GM19452 (cell line): Measurements from ENCODE around the gene LNX1.

ENCODE experiments used
- ATAC-seq: cut with Tn5 transposase; IDR thresholded peaks from one replicate; pipeline ENCODE4 v1.9.1; 2021; ENCODE audit not compliant: unreplicated experiment

LNX1 gene

GRCh38 chr4:53501561-53501960 lies 89.7 kb downstream of the LNX1 start:
- ATAC-seq: no peak

DNA sequence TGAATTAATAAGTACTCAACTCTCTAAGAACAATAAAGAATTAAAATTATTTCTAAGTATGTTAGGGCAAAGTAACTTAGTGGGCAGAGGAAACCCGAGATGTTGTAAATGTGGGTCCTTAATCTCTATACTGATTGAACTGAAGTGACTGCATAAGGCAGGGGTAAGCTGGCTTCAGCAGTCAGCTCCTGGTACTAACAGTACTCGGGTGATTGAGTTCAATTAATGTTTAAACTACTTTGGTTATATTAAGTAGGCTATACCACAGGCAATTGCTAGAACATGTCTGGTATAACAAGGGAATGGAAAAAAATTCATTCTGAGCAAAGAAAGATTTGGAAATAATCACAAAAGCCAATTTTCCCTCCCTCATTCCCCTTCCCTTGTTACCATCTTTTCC lies 90.7 kb downstream of the LNX1 start:
- ATAC-seq: no peak

DNA sequence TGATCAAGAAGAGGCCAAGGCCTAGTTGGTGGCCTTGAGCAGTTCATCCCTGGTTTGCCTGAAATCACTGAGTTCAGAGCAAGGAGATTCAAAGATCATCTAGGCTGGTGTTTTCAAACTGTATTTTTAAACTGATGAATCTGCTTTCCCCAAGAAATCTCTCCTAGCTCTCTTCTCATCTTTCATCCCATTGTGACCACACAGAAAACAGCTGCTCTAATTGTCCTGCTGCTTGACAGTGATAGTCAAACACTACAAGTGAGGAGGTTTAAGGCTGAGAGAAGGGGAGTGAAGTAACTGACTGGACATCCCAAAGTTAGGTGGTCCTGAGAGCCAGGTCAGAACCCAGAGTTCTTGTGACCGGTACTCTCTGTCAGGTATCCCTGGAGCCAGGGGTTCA lies 91.5 kb downstream of the LNX1 start:
- ATAC-seq: no peak

DNA sequence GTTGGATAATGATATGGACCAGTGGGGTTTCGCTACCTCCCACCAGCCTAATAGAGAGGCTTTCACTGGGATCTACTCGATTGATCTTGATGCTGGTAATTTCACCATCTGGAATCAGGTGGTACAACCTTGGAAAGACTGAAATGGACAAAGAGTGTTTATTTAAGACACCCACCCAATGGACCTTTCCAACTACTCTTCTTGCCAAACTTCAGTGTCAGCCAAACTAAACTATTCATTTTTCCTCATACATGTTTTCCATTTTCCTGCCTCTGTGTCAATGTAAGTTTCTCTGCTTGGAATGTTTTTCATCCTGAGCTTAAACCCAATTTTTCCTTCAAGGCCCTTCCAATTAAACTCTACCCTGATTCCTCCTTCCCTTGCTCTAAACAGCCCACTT lies 92.6 kb downstream of the LNX1 start:
- ATAC-seq: no peak

DNA sequence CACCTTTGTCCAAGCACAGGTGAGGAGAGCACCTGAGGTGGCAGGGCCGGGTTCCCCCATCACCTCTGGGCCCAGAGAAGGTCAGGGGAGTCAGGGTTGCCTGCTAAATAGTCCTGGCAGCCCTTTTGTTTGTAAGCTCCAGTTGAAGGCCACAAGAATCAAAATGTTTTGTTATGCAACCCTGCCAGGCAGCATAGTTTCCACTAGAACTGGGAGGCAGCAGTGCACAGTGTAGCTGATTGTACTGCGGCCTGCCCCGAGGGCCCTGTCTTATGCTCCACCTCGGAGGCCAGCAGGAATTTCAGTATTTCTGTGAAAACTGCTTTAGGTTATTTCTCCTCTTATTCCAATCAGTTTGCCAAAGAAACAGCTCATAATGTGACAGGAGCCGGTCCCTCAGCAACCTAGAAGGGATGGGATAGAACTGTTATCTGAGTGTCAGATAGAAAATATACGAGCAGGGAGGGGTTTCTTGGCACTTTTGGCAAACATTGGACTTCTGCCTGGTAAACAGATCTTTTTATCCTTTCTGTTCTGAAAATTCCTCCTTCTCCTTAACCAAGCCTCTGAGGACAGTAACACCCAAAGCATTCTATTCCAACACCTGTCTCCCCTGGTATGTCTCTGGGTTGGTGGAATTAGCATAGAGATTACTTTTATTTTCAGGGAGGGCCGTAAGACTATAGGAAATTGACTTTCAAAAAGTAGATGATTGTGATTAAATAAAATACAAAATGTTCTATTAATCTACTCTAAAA lies 93.6 kb downstream of the LNX1 start:
- ATAC-seq: no peak

- no peak for ATAC-seq
These were observed 96.4 kb downstream of the LNX1 start for GRCh38 chr4:53494851-53495250.

DNA sequence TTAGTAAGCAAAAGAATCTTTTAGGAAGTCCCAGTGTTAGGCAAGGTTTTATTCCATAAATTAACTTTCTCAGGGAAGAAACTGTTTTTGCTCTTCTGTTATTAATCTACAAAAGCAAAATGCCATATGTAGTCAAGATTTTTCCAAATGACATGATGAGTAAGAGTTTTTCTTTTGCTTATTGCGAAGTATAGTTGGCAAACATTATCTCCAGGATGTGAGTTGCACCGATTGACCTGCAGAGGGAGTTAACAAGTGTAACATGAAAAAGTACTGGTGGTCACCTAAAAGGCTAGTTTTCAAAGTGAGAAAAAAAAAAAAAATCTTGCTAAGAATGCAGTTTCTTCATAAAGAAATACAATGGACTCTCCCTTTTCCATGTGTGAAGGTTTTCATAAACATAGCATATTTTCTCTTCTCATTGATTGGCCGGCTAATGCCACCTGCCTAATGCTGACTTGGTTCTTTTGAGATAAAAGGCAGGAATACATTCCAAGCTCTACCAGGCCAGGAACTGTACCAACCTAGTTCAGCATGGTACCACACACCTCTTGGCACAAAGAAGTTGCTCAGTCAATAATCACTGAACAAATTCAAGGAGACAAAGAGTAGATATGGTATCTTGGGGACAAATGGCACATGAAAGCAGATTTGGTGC lies 100.2 kb downstream of the LNX1 start:
- ATAC-seq: no peak

GRCh38 chr4:53490161-53490956 lies 100.9 kb downstream of the LNX1 start:
- ATAC-seq: no peak

GRCh38 chr4:53489279-53489889 lies 101.9 kb downstream of the LNX1 start:
- no peak for ATAC-seq

DNA sequence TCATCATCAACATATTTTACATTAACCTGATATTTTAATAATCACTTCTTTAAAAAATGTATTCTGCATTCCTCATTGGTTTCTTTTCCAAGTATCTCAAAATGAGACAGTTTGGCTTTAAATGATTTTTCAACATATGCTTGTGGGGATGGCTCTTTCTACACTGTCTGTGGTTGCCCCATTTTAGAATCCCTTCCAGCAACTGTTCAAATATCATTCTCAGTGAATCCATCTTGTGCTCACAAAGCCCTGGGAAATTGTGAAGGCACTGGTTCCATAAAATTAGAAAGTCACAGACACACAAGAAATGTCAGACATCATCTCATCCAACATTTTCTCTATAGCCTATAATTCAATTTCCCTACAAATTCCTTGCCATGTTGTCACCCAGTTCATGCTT lies 103.5 kb downstream of the LNX1 start:
- no peak for ATAC-seq

GRCh38 chr4:53485658-53486040 lies 105.6 kb downstream of the LNX1 start:
- no peak for ATAC-seq

- ATAC-seq: no peak
These were observed 106.2 kb downstream of the LNX1 start for GRCh38 chr4:53484911-53485657.

- no peak for ATAC-seq
These were observed 108.0 kb downstream of the LNX1 start for GRCh38 chr4:53483250-53483649.

GRCh38 chr4:53481586-53481985 lies 109.7 kb downstream of the LNX1 start:
- no peak for ATAC-seq

DNA sequence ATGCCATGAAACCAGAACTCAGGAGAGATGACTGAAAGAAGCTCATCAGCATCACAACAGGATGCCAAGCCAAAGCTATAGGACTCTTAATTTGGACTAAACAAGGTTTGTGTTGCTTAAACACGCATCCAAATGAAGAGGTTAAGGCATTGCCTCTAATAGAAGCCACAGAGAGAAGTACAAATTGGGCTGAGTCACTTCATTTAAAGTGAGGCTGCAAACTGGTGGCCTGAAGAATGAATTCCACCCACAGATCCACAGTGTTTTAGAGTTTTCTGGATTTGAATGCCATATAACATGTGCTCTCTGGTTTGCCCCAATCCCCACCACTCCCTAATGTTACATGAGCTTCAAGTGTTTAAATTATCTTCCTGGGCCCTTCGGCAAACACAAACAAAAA lies 110.4 kb downstream of the LNX1 start:
- ATAC-seq: no peak

DNA sequence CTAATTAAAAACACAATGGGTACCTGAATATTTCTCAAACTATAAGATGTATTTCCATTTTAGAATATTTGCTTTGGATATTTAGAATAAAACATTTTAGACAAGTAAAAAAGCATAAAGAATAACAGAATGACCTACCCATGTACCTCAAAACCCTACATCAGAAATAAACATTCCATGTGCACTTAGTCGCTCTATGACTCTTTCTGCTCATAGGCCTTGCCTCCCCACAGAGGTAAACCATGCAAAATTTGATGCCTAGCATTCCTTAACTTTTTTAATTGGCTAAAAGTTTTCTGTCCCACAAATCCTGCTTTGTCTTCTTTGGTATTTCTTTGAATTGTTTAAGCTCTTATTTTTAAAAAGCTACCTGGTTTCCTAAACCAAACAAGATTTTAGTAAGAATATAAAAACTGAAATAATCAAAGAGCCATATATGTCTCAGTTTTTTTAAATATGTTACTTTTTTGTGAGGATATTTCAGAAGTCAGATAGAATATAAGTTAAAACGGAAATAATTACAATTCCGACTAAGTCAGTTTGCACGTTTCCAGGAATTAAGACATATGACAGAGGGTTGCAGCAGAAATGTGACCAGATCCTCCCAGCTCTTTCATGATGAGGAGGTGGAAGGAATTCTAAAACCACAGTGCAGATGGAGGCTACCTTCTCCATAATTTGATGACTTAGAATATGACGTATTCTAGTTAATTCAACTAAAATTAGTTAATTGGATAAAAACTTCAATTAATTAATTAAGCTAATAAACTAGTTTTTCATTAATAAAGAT lies 111.4 kb downstream of the LNX1 start:
- ATAC-seq: no peak

DNA sequence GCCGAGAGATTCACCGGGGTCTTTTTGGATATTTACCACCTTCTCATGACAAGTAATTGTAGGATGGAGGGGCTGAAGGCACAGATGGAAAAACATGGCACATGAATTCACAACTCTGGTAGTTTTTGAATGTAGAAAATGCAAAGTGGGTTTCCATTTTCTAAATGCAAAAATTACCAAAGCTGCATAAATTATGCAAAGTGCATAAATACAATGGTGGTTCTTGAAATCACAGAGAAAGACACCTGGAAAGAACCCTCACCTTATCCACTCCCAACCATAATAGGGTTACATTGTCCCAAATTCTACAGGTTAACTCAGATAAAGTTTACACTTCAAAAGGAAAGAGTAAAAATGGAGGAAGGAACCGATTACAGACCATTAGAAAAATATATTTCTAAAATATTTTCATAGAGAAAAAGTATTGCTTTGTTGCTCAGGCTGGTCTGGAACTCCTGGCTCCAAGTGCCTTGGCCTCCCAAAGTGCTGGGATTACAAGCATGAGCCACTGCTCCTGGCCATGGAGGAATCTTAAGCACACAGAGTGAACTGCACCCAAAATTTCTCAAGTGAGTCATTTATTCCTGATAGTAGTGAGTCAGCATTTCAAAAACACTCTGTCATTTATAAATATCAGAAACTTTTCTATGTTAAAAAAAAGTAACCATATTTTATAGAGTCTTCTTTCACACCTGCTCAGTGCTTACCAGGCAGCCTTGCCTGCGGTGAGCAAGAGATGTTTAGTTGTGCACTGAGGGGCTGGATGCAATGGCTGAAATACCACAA lies 112.4 kb downstream of the LNX1 start:
- ATAC-seq: no peak

- no peak for ATAC-seq
These were observed 113.7 kb downstream of the LNX1 start for GRCh38 chr4:53477636-53478035.

- no peak for ATAC-seq
These were observed 114.2 kb downstream of the LNX1 start for GRCh38 chr4:53477038-53477565.
